GM19372 (cell line): ENCODE results near the gene SLC16A10.
A peak's percentile ranks its signal among the peaks of the same experiment; 100 is the strongest.
"Not testable (repeated sequence)": the region's sequence is repeated elsewhere in the genome, so short reads cannot be mapped to it uniquely, and the experiment has no call there.

Experiments used
- ATAC-seq: cut with Tn5 transposase; IDR thresholded peaks from one replicate; pipeline ENCODE4 v1.9.1; 2021; ENCODE audit warnings: mild to moderate bottlenecking, low read depth, moderate library complexity; ENCODE audit not compliant: unreplicated experiment

Gene SLC16A10

DNA sequence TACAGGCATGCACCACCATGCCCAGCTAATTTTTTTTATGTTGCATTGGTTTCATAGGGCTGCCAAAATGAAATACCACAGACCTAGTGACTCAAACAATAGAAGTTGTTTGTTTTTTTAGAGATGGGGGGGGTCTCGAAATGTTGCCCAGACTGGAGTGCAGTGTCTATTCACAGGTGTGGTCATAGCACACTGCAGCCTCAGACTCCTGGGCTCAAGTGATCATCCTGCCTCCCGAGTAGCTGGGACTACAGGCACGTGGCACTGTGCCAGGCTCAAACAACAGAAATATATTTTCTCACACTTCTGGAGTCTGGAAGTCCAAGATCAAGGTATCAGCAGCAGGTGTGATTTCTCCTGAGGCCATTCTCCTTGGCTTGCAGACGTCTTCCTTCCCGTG is 6.6 kb upstream of the SLC16A10 start:
- no peak for ATAC-seq

DNA sequence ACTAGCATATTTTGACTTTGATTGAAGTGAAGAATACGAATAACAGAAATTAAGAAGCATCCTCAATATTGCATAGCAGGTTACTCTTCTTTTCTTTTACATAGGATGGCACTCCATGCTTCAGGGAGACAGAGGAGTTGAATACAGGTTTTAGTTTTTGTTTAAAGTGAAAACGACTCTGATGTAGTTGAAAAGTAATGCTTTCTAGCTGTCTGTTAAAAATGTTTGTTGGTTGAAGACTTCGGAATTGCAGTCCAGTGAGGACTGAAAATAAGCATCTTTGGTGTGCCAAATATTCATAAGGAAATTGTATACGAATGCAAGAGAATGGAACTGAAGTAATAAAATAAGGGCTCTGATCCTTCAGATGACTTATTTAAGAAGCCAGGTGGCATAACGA is 618 bp upstream of the SLC16A10 start:
- ATAC-seq: no peak

DNA sequence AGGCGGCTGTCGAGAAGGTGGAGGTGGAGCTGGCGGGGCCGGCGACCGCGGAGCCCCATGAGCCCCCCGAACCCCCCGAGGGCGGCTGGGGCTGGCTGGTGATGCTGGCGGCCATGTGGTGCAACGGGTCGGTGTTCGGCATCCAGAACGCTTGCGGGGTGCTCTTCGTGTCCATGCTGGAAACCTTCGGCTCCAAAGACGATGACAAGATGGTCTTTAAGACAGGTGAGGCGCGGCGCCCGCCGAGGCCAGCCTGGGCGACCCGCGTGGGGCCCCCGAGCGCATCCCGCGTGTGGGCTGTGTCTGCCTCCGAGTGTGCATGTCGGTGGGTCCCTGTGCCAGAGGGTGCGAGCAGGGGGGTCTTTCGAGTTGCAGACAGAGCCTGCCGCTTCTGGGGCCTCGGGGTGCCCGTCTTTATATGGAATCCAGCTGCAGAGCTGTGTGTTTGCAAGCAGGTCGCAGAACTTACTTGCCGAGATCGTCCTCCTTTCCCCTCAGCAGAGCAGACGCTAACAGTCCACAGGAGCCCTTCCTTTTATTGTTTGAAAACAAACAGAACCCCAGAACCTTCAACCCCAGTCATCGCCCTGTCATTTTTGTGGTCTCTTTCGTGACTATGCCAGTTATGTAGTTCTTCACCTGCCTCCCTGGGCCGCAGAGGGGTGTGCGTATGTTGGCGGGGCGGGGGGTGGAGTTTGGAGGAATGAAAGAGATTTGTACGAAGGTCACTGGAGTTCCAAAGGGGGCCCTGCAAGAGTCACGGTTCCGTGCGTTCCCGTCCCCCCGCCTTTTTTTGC is 766 bp downstream of the SLC16A10 start:
- ATAC-seq: peak; percentile 3

DNA sequence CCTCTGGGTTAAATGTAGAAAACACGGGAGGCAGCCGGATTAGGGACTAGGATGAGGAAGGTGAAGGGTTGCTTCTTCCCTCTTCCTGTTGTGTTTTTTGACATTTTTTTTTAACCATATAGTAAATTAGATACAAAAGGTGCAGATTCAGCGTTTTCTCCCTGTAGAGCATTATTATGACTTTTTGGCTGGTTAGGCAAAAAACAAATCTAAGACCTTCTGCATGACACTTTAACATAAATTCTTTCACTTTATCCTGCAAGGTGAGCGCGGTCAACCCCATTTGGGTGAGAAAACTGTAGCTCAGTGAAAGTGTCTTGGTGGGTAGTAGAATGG is 1.3 kb downstream of the SLC16A10 start:
- ATAC-seq: no peak

DNA sequence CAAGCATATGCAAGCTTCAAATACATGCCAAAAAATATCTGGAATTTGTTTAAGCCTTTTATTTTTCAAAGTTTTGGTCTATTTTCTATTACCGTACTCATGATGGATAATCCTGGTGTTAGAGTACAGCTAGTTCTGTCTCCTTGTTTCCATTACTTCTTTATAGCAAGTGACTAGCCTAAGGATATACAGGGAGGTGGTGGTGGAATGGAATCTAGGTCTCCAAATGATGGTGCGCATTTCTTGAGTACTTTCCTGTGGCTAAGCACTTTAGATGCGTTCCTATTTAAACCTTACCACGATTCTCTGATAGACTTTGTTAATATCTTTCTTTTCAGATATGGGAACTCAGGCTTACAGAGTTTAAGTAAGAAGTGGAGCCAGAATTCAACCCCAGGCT is 3.5 kb downstream of the SLC16A10 start:
- no peak for ATAC-seq

- no peak for ATAC-seq
These were observed 4.7 kb downstream of the SLC16A10 start for GRCh38 chr6:111091987-111092386.

GRCh38 chr6:111095488-111095887 is 8.2 kb downstream of the SLC16A10 start:
- not testable (repeated sequence) for ATAC-seq

DNA sequence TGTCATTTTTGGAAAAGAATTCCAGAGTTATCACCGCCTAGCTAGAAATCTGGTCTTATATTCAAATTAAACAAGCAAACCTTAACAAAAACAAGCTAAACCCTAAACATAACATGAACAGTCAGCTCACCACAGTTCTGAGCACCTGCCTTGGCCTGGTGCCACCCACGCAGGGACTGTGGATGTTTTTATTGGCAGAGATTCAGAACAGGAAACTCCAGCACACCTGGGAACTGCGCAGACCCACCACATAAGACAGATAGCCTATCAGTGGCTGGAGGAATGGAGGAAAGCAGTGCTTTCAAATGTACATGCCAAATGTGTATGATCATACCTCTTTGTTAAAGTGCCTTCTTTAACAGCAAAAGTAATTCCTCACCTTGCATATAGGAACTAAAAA is 8.9 kb downstream of the SLC16A10 start:
- ATAC-seq: no peak

DNA sequence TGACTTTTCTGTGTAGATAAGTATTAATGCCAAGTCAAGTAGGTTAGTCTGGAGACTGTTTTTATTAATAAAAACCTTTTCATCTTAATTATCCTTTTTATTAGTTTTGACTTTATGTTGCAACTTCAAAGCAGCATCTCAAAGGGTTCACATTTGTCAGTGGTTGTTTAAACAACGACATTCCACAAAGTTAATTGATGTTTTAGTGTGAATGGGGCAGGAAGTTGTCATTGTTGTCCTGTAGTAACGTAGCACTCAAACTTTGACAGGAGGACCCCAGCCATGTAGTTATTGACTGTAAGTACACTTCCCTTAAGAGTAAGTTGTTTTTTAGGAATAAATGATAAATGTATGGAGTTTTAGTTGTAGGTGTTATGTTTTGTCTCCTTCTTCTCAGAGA is 11.3 kb downstream of the SLC16A10 start:
- ATAC-seq: no peak

DNA sequence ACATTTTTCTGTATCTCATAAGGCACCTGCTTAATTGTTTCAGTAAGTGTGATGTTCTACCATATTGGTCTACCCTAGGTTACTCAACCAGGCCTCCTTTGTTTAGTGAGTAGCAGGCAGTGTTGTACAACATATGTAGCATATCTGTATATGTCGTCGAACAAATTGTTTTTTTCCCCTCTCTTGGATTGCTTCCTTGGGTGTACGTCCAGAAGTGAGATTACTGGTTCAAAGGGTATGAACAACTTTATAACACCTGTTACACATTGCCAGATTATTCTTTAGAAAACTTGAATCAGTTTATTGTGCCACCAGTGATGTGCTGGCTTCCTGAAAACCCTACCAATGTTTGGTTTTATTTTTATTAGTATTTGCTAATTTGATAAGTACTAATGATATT is 14.7 kb downstream of the SLC16A10 start:
- no peak for ATAC-seq

DNA sequence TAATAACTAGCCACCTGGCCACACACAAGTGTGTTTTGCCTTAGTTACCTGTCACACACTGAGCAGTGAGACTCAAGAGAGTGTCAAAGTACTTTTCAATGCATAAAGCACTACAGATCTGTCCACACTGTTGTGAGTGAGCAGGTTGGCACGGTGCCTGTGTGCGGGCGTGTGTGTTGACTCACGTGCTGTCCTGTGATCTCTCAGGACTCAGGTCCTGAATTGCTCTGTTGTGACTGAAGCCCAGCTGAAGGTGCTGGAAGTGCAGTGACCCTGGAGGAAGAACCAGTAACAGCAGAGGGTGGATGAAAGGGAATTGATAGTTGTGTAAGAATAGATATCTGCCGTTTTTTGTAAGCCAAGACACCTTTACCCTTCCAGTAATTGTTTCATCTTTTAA is 18.3 kb downstream of the SLC16A10 start:
- ATAC-seq: no peak

DNA sequence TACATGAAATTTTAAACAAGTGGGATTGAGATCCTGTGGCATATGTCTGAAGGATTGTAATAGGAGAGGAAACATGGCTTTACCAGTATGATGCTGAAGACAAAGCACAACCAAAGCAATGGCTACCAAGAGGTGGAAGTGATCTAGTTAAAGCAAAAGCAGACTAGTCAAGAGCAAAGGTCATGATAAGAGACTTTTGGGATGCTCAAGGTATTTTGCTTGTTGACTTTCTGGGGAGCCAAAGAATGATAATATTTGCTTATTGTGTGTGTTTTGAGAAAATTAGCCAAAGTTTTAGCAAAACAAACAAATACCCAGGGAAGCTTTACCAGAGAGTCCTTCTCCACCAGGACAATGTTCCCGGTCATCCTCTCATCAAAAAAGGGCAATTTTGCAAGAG is 20.3 kb downstream of the SLC16A10 start:
- ATAC-seq: no peak

DNA sequence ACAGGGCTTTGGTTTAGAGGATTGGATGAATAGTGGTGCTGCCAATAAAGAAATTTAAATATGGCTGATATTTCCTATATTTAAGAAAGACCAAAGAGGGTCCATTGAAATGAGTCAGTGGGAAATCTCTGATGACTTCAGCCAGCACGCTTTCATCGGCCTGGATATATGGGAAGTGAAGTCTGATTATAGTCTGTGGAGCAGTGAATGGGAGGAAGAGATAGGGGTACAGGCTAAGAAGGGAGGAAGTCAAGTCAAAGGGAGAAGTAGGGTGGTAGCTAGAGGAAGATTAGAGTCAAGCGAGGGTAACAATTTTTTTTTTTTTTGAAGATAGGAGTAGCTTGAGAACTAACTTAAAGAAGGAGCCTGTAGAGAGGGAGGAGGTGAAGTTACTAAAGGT is 22.7 kb downstream of the SLC16A10 start:
- no peak for ATAC-seq

GRCh38 chr6:111113336-111114086 is 26.2 kb downstream of the SLC16A10 start:
- no peak for ATAC-seq

DNA sequence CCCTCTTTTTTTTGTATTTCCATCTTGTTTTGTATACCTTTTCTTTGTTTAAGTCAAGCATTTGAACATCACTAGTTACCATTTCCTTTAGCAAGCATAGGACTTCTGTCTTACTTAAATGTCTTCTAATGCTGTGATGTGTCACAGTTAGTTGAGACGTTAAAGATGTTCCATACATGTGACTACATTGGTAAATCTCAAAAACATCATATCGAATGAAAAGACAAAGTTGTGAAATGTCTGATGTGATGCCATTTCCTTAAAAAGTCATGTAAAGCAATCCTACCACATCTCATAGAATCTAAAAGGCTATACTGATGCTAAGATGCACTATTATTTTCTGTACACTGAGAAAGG is 26.8 kb downstream of the SLC16A10 start:
- no peak for ATAC-seq

DNA sequence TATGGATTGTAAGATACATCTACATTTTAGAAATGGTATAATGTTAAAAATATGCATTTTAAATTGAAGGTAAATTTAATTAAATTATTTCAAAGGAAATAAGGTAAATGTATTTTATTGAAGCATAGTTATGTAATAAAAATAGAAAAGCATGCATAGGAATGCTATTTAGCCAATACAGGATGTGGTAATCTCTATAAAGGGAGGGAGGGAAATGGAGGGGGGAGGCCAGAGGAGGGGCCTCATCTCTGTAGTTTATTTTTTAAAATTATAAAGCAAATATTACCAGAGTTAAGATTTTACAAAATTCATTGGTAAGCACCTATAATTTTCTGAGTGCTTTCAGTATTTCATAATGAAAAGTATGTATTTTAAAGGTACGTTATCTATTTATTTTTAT is 27.2 kb downstream of the SLC16A10 start:
- ATAC-seq: no peak

DNA sequence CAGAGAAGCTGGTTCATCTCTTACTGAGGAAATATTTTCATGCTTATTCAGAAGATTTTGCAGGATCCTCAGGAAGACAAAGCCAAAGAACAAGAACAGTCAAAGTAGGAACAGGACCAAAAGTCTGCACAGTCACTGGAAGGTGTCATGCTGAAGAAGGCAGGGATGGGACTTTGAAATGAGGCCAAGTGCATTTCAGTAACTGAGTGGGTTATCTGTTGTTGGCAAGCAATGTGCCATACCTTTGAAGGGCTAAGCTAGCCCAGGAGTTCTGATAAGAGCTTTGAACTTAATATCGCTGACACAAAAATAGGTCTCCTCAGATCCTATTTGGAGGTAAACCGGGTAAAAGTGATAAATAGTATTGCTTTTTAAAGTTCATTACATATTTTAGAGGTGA is 31.5 kb downstream of the SLC16A10 start:
- ATAC-seq: no peak

DNA sequence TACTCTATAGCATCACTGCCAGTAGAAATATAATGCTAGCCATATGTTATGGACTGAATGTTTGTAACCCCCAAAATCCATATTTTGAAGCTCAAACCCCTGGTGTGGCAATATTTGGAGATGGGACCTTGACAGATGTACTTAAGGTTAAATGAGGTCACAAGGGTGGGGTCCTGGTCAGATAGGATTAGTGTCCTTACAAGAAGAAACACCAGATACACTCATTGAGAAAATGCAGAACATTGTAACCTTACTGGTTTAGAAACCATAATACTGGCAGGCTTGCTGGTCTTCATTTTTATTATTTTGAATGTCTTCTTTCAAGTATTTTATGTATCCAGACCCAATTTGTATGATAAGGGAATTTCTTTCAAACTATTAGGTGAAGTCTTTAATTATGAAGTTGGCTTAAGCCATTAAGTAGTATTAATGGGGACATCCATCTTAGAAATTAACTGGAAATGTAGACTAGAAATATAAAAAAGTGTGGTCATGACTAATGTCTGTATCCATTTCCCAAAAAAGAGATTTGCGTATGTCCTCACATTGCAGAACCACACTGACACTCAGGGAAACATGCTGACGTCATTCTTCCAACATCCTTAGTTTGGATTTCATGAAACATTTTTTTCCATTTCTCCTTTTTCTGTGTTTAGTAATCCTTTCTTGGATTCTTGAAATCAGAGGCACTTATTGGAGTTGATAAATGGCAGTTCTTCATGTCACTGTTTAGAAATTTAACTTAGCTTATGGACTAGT is 32.4 kb downstream of the SLC16A10 start:
- ATAC-seq: no peak

DNA sequence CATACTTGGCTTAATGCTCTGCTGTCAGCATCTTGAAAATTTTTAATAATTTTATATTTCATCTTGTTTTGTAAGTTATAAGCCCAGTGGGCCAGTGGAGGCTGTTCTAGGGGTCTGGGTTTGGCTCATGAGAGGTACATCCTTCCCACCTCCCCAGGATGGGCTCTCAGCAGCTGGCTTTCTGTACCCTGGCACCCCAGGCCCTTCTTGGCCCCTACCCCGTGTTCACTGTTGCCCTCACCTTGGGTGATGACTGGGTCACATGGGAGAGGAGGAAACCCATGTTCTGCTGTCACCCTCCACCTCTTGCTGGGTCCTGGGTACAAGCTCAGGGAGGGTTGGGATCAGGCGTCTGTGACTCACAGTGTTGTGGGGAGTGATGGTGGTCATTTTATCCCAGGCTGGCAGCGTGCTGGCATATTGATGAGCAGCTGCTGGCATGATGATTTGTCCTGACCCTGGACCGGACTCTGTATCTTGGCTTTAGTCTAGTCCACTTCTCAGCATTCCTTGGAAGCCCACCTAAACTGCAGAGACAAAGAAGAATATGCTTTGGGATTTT is 34.6 kb downstream of the SLC16A10 start:
- ATAC-seq: no peak

DNA sequence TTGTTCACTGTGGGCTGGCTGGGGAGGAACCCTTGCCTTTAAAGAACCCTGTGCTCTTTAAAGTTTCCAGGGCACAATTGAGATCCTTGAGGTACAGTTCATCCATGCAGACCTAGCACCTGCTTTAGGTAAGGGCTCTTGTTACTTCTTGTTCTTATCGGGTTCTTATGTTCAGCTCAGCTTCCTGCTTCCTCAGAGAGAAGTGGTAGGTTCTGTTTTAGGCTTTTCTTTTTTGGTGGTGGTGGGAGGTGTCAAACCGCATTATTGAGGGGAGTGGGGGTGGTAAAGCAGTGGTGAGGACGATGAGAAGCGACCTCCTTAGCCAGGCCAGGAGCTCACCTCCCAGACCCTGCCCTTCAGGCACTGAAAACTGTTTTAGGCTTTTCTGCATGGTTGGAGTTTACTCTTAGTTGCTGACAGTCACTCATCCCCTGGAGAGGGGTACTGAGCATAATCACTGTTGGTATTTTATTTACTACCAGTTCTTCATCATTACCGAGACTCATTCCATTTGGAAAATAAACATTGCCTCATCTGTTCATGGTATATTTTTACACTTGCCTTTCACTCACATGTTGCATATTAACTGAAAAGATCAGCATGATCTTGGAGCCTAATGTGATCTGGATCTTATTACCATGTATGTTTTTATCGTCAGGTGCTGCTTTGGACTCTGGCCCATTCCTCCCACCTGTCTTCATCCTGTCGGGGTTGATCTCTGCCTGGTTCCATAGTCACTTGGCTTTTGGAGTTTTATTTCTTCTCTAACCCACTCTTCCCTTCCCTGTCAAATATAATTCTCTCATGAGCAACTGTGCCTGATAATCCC is 35.4 kb downstream of the SLC16A10 start:
- no peak for ATAC-seq
